H7 (cell line): ENCODE results near the gene HAGHL. TPM values are rescaled to one million over a fixed set of nuclear protein-coding genes. Genes with fewer than 3 reads are reported as not detected.
"Not testable (repeated sequence)": the region's sequence is repeated elsewhere in the genome, so short reads cannot be mapped to it uniquely, and the experiment has no call there.

ENCODE experiments used
- DNase-seq: peaks from one replicate; pipeline ENCODE4 v3.0.0; 2012
- H3K27me3 ChIP-seq: 2 replicates; pipeline ENCODE4 v1.6.0; 2011; ENCODE audit warnings: mild to moderate bottlenecking, low read length; ENCODE audit not compliant: control insufficient read depth, insufficient read depth
- H3K36me3 ChIP-seq: replicated peaks from 2 replicates; pipeline ENCODE4 v1.5.1; 2011; ENCODE audit warnings: low read length; ENCODE audit not compliant: control insufficient read depth, insufficient read depth
- H3K4me3 ChIP-seq: 2 replicates; pipeline ENCODE4 v1.5.1; 2011; ENCODE audit warnings: low read depth, mild to moderate bottlenecking, control low read depth, low read length, moderate library complexity; ENCODE audit not compliant: insufficient read depth
- total RNA-seq: library from RNA; depleted of rRNA; stranded (reverse); fragments of >200 nt; shearing (Covaris generic); gene quantifications from 2 replicates; pipeline ENCODE4 v1.2.3, GENCODE V29; 2014

Gene HAGHL
- total RNA-seq, 1 experiment from 2014 or later = 26.6 TPM

GRCh38 chr16:754121-754607 lies 27.3 kb downstream of the HAGHL start:
- H3K4me3 ChIP-seq, H3K27me3 ChIP-seq, H3K36me3 ChIP-seq, DNase-seq: not testable (repeated sequence)

DNA sequence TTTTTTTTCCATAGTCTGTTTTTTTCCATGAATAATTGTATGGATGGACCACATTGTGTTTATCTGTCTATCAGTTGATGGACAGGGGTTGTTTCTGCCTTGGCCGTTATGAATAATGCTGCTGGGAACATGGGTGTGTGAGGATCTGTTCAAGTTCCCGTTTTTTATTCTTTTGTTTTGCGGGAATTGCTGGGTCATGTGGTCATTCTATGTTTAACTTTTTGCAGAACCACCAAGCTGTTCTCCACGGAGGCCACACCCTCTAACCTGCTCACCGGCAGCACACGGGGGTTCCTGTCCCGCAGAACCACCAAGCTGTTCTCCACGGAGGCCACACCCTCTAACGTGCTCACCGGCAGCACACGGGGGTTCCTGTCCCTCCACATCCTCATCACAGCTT lies 27.8 kb downstream of the HAGHL start:
- Histone ChIP-seq H3K36me3 (no peaks in the 10 kb centered on the region), H3K27me3 (no peaks in the 10 kb centered on the region), H3K4me3 (no peak overlapping the region)
- no peak for DNase-seq

- Histone ChIP-seq H3K4me3 (no peak overlapping the region), H3K27me3 (no peaks in the 10 kb centered on the region), H3K36me3 (no peaks in the 10 kb centered on the region)
- no peak for DNase-seq
Measured at GRCh38 chr16:756428-756827, 29.5 kb downstream of the HAGHL start.

DNA sequence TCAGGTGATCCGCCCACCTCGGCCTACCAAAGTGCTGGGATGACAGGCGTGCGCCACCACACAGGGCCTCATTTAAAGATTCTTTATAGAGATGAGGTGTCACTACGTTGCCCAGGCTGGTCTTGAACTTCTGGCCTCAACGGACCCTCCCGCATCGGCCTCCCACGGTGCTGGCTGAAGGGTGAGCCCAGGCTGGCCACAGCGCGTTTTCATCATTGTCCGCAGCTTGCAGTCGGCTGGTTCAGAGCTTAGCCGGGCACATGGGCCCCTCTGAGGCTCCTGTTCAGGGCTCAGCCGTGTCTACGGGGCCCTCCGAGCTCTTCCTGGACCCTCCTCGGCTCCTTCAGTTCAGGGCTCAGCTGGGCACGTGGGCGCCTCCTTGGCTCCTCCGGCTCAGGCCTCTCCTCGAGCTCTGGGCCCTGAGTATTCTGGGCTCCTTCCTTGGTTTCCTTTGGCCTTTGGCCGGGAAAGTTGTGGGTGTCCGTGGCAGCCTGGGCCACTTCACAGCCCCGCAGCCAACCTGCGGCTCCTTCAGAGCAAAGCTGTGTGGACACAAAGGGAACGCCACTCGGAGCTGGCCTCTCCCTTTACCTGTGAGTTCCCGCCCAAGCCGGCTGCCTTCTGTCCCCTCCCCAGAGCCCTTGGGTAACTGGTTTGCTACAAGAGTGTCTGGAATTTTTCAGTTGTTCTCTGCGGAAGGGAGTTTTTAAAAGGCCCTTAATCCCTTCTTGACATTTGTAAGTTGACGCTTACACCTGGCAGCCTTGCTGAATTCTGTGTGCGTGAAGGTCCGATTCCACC lies 32.4 kb downstream of the HAGHL start:
- Histone ChIP-seq H3K4me3 (no peak overlapping the region), H3K27me3 (no peaks in the 10 kb centered on the region), H3K36me3 (no peaks in the 10 kb centered on the region)
- DNase-seq = no peak

- Histone ChIP-seq H3K36me3 (no peaks in the 10 kb centered on the region), H3K27me3 (no peaks in the 10 kb centered on the region)
- no peak for DNase-seq
Measured at GRCh38 chr16:760065-760464, 33.2 kb downstream of the HAGHL start.

GRCh38 chr16:760545-761343 lies 33.8 kb downstream of the HAGHL start, which contains the start of gene MSLN:
TSS of gene MSLN (plus strand) at chr16:760734. CDS start at chr16:762681, 1,947 bp downstream.
- Histone ChIP-seq H3K4me3 (no peak within 1 kb of the TSS), H3K27me3 (no peaks in the 10 kb centered on the region), H3K36me3 (no peaks in the 10 kb centered on the region)
- DNase-seq = no peak

More at GRCh38 chr16:760065-760464, 33.2 kb downstream of the HAGHL start:
- H3K4me3 ChIP-seq = no peak overlapping the region

DNA sequence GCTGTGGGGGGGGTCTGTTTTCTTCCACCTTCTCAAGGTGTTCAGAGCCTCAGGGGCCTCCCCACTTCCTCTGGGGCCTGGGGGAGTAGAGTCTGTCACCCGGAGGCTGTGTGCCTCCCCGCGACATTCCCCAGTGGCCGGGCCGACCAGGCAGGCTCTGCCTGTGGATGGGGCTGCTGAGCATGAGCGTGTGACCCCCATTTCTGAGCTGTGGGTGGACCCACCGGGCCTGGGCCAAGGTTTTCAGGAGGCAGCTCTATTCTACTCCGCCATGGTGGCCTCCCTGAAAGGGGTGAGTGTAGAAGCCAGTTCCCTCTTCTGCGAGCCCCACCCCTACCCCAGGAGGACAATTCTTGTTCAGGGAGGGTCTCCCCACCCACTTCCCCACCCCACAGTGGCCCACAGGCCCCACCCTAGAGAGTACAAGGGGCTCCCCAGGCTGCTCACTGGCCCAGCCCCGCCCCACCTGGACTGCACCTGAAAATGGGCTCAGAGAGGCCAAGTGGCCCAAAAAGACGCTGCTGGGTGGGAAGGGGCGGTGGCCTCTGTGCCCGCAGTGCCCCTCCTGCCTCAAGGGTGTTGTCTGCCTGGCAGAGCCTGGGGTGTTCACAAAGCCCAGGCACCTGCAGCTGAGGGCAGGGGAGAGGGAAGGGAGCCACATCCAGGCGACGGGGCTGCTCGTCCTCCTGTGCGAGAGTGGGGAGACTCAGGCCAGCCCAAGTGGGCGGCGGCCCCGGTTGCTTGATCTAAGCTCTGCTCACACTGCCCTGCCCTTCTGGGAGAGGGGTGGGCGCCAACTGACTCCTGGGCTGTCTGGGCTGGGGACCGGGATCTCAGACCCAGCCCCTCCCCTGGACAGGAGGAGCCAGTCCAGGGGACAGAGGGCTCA lies 35.0 kb downstream of the HAGHL start:
- no peak for DNase-seq
- H3K27me3 ChIP-seq = no peaks in the 10 kb centered on the region
- H3K4me3 ChIP-seq = no peak overlapping the region
- H3K36me3 ChIP-seq = no peaks in the 10 kb centered on the region

DNA sequence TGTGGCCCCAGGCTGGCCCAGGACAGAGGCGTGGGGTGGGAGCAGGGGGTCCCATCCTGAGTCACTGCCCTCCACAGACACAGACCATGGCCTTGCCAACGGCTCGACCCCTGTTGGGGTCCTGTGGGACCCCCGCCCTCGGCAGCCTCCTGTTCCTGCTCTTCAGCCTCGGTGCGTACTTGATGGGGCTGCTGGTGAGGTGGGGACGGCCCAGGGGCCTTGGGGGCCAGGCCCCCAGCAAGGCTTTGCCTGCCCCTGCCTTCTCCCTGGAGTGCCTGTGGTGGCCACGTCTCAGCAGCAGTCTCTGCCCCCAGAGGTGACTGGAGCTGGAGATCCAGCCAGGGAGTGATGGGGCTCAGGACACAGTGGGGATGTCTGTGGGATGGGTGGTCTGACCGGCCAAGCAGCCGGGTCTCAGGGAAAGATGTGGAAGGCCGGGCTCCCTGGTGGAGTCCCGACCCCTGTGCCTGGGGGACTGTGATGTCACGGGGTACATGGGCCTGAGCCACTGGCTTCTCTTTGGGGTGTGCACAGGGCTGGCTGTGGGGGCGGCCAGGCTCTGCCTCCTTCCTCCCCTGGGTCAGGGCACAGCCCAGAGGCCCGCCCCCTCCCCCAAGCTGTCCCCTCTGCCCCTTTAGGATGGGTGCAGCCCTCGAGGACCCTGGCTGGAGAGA lies 35.8 kb downstream of the HAGHL start:
- DNase-seq = no peak
- H3K4me3 ChIP-seq = no peak overlapping the region
- H3K27me3 ChIP-seq = no peaks in the 10 kb centered on the region
- no peaks in the 10 kb centered on the region for H3K36me3 ChIP-seq

- Histone ChIP-seq H3K36me3 (no peaks in the 10 kb centered on the region), H3K4me3 (no peak overlapping the region), H3K27me3 (no peaks in the 10 kb centered on the region)
- no peak for DNase-seq
Measured at GRCh38 chr16:763369-764183, 36.7 kb downstream of the HAGHL start.

DNA sequence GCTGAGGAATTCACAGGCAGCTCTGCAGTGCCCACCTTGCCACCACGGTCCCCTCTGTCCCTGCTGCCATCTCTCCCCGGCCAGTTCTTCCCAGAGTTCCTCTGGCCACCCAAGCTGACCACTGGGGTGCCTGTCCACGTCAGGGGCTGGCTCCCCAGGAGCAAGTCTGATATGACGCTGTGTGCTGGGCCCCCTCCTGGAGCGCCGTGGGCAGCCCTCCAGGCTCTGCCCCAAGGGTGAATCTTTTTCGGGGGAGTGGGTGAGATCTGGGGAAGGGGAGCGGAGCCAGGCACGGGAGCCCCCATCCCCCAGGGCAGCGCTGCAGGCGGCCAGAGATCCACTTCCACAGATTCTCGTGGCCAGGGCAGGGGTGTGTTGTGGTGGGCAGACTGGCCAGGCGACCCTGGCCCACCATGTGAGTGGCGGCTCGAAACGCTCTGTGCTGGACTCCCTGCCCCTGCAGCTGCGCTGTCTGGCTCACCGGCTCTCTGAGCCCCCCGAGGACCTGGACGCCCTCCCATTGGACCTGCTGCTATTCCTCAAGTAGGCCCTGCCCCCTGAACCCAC lies 37.4 kb downstream of the HAGHL start:
- Histone ChIP-seq H3K27me3 (no peaks in the 10 kb centered on the region), H3K36me3 (no peaks in the 10 kb centered on the region), H3K4me3 (no peak overlapping the region)
- DNase-seq = no peak

DNA sequence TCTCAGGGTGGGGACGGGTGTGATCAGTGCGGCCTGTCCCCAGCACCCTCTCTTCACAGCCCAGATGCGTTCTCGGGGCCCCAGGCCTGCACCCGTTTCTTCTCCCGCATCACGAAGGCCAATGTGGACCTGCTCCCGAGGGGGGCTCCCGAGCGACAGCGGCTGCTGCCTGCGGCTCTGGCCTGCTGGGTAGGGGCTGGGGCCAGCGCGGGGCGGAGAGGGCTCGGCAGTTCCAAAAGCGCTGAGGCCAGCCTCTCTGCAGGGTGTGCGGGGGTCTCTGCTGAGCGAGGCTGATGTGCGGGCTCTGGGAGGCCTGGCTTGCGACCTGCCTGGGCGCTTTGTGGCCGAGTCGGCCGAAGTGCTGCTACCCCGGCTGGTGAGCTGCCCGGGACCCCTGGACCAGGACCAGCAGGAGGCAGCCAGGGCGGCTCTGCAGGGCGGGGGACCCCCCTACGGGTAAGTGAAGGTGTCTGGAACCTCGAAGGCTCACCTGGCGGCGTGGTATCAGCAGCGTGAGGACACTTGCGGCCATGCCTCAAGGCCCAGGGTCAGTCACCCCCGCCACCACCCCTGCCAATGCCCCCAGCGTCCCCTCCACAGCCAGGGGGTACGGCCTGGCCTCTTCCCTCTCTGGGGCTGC lies 38.1 kb downstream of the HAGHL start:
- no peaks in the 10 kb centered on the region for H3K27me3 ChIP-seq
- H3K36me3 ChIP-seq = no peaks in the 10 kb centered on the region
- no peak overlapping the region for H3K4me3 ChIP-seq
- no peak for DNase-seq

DNA sequence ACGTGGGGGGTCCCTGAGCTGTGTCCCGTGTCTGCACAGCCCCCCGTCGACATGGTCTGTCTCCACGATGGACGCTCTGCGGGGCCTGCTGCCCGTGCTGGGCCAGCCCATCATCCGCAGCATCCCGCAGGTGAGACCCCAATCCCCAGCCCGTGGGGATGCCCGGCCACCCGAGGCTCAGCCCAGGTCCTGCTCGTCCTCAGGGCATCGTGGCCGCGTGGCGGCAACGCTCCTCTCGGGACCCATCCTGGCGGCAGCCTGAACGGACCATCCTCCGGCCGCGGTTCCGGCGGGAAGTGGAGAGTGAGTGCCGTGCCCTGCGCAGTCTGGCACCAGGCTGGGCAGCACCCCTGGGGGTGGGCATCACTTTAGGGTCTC lies 38.6 kb downstream of the HAGHL start:
- Histone ChIP-seq H3K4me3 (no peak overlapping the region), H3K36me3 (no peaks in the 10 kb centered on the region), H3K27me3 (no peaks in the 10 kb centered on the region)
- DNase-seq = no peak
